DMS79 (cell line): ENCODE data around the gene ADD1.

Experiments
- DNase-seq: peaks from one replicate; lab custom pipeline; 2025; lab: John Stamatoyannopoulos, UW

Gene ADD1

DNA sequence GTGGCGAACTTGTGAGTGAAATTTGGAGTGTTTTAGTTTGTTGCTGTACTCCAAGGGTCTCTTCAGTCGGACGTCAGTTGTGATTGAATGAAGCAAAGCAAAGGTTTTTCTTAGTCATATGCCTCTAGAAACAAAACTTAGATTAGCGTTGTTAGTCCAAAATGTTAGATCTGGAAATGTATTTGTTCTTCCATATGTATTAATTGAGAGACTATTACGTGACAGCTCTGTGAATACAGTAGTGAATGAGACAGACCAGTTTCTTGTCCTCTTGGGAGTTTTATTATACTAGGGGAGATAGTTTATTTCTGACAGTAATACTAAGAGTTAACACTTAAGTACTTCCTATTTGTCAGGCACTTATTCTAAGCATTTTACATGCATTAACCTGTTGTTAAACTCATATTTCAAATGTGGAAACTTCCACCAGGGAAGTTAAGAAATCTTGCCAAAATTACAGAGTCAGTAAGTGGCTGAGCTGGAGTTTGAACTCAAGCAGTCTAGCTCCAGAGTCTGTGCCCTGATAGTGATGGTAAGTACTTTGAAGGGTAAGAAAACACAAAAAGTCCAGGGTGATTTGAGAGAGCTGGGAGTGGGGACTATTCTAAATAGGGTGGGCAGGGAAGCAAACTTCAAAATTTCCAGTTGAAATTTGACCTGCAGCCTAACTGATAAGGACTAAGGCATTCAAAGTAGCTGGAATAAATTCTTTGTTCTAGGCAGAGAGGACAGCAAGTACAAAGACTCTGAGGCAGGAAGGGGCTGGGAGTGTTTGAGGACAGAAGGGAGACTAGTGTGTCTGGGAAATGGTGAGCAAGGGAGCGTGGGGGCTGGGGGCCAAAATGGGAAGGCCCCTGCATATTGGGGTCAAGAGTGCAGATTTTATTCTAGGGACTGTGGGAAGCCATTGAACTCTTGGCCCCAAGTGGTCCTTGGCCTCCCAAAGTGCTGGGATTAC lies 17.0 kb downstream of the ADD1 start:
- no peak for DNase-seq

DNA sequence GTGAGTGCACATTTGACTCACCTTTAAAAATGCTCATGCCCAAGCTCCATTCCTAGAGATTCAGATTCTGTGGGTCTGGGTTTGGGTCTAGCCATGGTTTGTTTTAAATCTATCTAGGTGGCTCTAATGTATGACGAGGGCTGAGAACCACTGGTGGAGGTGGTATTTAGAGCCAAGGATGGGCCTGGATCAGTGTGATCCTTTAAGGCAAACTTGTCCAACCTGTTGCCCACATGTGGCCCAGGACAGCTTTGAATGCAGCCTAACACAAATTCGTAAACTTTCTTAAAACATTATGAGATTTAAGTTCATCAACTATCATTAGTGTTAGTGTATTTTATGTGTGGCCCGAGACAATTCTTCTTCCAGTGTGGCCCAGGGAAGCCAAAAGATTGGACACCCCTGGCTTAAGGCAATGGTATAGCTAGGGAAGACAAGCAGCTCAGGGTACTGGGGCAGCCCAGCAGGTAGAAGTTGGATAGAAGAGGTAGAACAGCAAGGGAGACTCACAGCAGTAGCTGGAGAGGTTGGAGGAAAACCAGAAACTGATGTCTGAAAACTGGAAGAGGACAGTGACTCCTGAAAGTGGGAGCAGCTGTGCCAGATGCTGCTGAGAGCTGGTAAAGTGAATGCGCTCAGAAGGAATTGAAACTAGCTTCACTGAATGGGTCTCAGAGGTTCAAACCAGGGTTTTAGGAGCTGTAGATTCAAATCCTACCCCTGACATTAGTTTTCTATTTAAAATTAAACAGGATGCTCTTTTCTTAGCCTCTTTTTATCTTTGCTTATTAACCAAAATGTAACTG lies 18.2 kb downstream of the ADD1 start:
- DNase-seq: no peak

DNA sequence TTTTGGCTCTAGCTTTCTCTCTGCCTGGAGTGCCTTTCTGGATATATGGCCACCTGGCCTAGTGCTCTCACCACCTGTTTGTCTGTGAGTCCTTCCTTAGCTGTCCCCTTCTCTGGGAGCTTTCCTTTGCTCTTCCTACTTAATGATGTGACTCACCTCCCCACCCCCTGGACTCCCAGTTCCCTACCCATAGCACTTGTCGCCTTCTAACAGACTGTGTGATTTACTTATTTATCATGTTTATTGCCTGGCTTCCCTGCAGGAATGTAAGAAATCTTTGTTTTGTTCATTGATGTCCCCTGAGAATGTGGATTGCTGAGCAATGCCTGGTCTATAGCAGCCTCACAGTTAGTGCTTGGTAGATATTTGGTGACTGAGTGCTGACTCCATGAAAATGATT lies 18.9 kb downstream of the ADD1 start:
- no peak for DNase-seq

DNA sequence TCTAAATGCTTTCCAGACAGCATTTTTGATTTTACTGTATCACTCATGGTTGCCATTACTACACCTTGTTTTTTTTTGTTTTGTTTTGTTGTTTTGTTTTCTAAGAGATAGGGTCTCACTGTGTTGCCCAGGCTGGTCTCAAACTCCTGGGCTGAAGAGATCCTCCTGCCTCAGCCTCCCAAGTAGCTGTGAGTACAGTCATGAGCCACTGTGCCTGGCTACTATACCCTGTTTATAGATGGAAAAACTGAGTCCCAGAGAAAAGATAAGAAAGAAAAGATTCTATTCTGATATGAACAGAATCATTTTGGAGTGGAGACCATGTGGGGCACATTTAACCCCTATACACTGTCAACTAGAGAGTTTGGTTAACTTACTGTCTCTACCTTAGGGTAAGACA lies 20.0 kb downstream of the ADD1 start:
- no peak for DNase-seq

DNA sequence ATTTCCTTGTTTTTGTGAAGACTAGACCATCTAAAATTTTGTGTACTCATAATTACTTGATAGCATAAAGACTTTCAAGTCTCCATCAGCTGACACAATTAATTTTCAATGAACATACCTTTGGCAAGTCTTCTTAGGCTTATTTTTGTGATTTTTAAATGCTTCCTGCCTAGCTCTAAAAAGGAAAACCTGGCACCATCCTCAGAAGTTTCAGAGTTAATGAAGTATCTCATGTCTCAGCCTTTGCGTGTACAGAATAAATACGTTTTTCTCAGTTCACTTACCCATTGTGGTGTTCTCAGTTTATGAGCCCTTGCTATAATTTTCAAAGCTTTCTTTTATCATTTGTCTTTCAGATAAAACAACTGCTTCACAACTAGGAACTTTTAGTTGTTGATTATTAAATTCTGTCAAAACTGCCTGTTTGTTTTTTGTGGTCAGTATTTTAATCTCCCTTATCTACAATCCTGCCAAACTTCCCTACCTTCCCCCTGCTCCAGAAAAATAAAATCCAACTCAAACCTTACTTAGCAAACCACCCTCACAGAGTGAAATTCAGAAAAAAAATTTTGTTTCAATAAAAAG lies 21.6 kb downstream of the ADD1 start:
- no peak for DNase-seq

DNA sequence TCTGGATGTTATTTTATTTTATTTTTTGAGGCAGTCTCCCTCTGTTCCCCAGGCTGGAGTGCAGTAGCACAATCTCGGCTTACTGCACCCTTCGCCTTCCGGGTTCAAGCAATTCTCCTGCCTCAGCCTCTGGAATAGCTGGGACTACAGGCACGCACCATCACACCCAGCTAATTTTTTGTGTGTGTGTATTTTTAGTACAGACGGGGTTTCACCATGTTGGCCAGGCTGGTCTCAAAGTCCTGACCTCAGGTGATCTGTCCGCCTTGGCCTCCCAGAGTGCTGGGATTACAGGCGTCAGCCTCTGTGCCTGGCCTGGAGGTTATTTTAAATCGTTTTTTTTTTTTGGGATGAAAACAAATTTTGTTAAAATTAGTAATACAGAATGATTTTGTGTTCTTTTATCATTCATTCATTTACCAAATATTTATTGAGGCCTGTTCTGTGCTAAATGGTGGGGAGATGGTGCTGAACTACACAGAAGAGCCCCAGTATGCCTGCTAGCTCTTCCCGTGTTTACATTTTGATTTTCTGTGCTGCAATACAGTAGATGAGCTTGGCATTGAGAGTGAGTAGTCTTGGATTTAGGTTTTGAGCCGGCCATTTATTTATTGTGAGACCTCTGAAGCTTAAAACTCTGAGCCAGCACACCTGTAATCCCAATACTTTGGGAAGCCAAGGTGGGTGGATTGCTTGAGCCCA lies 22.7 kb downstream of the ADD1 start:
- no peak for DNase-seq

DNA sequence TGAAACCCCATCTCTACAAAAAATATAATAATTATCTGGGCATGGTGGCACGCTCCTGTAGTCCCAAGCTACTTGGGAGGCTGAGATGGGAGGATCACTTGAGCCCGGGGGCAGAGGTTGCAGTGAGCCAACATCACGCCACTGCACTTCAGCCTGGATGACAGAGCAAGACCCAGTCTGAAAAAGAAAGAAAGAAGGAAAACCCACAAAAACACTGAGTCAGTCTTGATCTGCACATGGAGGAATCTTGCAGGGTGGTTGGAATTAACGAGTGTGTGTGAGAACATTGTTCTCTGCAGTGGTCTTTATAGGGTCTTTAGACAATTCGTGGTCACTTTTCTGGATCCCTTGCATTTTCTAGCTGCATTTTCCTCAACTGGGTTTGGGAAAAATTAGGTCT lies 23.2 kb downstream of the ADD1 start:
- DNase-seq: no peak

DNA sequence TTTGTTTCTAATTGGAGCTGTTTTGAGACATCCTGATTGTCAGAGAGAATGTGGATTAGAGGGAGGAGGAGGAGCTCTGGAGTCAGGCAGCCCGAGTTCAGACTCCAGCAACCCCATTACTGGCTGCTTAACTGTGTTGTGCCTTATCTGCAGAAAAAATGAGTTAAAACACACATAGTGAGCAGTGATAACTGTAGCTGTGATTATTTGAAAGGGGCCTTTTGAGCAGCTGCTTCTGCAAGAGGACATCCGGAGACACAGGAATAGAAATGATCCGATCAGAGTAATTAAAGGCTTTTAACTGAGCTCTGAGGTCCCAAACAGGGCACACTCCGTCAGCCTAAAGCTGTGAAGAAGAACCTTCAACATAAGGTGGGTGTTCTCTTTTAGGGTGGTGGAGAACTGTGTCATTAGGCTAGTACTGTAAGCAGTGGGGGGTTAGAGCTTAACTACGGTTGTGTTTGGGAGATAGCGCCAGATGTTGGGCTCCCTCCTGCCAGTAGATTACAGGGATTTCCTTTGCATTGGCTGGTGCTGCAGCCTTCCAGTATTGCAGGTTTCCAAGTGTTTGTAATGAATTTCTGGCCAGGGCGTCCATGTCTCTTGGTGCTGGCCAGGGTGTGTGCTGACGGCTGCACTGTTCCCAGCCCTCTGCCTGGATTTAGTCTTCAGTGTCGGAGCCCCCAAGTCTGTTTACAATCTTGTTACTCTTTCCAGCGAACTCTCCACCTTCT lies 24.3 kb downstream of the ADD1 start:
- DNase-seq: no peak

DNA sequence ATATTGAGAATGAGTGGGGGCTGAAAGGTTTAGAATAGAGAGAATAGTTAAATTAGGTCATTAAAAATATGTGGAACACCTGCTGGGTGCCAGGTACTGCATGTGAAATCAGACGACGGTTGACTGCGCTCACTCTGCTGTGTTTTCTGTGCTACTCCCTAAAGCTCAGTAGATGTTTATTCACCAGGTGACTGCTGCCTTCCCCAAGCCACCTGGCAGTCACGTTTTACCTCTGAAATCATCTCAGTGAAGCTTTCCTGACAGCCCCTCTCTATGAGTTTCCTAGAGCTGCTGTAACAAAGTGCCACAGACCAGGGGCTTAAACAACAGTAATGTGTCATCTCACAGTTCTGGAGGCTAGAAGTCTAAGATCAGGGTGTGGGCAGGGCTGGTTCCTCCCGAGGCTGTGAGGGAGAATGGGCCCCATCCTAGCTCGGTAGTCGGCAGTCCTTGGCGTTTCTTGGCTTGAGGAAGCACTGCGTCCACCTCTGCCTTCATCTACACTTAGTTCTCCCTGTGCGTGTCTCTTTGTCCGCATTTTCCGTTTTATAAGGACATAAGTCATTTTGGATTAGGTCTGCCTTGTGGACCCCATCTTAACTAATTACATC lies 25.3 kb downstream of the ADD1 start:
- DNase-seq: no peak

DNA sequence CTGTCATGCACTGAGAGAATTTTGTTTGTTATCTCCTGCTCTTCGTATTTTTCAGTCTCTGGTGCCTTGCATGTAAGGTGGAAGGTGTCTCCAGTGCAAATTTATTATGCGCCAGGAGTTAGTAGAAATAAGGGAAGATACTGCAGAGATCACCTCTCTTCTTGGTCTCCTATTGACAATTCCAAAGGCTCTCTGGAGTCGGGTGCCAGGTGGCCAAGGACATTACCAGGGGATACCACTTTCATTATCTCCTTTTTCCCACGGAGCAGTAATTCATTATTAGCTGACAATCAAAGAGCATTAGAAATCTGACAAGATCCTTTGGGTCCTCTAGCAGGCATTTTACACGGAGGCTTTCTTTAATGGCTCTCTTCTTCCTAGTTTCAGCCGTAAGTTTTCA lies 26.0 kb downstream of the ADD1 start:
- DNase-seq: no peak

DNA sequence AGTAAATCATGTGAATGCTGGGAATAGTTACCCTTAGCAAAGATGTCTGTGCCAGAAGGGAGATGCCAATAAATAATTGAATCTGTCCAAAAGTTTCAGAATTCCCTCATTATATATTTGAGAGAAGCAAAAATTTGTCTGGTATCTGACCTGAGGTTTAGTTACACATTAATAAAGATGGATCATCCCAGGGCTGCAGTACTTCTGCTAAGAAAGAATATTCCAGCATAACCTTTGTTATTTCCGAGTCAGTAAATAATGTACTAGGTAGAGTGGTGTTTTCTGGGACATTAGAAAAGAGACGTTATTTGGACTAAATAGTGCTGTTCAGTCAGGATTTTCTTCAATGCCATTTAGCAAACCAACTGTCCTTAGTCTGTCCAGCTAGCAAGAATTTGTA lies 26.4 kb downstream of the ADD1 start:
- no peak for DNase-seq

DNA sequence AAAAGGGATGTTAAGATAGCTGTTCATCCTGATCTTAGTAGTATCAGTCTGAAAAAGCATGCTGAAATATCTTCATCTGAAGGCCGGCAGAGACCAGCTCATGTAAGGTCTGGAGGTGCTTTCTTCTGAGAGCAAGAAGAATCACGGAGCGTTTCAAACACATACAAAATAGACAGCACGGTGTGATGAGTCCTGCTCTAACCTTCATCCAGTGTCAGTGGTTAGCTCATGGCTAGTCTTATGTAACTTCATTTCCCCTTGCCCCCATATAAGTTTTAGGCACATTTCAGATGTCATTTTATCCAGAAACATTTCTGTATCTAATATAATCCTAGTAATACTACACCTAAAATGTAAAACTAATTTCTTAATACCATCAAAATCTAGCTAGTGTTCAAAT lies 27.8 kb downstream of the ADD1 start:
- no peak for DNase-seq

DNA sequence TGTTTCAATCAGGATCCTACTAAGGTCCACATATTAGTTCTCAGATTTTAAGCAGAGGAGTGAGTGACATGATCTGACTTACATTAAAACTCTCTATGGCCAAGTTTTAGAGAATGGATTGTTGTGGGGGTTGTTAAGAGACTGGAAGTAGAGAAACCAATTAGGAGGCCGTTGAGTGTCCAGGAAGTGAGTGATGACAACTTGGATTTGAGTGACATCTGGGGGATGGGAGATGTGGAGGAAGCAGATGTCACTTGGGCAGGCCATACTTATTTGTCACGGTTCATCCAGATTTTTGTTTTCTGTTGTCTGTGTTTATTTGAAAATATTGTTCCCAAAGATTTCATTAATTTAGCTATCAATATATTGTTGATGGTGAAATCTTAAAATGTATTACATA lies 28.3 kb downstream of the ADD1 start:
- no peak for DNase-seq

DNA sequence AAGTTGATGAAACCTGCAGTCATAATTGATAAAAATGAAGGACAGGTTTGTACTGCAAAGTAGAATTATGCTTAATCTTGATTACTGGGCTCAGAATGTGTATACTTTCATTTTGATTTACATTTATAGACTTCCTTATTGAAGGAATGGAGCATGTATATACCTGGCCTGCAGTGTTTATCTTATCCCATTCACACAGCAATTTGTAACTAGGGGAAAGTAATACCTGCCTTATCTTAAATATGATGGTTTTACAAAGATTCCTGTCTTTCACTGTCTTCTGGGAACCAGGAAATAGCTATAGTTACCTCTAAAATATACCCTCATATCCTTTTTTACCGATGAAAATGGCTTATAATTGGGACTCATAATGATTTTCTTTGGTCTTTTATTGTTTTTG lies 29.7 kb downstream of the ADD1 start:
- DNase-seq: no peak

DNA sequence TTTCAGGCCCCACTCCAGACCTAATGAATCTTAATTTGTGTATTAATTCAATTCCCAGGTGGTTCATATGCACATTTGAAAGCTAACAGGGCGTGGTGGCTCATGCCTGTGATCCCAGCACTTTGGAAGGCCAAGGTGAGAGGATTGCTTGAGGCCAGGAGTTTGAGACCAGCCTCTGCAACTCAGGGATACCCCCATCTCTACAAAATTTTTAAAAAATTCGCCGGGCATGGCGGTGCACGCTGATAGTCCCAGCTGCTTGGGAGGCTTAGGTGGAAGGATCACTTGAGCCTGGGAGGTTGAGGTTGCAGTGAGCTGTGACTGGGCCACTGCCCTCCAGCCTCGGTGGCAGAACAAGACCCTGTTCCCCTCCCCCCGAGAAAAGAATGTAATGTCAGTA lies 31.2 kb downstream of the ADD1 start:
- DNase-seq: no peak

DNA sequence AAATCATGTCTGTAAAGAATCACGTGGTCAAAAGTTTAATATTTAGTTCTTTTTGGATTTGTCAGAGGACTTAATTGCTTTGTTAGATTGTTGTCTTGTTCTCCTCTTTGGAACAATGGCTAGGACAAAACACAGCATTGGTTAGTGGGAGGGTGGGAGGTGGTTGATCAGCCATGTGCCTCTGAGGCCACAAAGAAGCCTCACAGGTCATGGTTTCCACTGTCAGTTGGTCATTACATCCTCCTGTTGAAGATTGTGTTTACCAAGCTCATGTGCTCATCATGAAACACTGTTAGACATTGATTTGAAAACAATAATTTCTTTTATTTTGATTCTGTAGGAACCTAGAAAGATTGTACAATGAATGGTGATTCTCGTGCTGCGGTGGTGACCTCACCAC lies 31.9 kb downstream of the ADD1 start:
- no peak for DNase-seq

DNA sequence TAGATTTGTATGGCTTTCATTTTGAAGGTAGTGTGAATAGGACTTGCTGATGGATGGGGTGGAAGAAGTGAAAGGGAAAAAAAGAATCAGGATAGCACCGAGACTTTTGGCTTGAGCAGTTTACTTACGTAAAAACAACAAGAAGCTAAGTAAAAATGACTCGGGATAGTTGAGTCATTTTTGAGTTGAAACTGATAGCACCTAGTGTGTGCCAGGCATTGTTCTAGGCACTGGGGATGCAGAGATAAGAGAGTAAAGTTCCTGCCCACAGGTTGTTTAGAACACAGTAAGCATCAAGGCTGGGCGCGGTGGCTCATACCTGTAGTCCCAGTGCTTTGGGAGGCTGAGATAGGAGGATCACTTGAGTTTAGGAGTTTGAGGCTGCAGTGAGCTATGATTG lies 34.7 kb downstream of the ADD1 start:
- no peak for DNase-seq

DNA sequence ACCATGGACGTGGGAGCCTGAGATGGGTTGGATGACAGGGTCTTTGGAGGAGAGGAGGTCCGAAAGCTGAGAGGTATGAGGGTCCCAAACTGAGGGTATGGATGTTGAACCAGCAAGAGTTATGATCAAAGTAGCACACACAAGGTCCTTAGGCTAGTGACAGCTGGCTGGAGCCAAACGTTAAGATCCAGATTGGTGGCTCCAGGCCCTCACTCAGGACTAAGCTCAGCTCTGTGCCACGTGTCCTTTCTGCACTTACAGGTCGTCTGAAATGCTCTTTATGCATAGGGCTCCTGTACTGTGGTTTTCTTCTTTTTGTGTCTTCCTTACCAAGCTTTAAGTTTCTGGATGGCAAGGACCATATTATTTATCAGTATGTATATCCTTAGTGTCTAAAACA lies 35.4 kb downstream of the ADD1 start:
- no peak for DNase-seq

DNA sequence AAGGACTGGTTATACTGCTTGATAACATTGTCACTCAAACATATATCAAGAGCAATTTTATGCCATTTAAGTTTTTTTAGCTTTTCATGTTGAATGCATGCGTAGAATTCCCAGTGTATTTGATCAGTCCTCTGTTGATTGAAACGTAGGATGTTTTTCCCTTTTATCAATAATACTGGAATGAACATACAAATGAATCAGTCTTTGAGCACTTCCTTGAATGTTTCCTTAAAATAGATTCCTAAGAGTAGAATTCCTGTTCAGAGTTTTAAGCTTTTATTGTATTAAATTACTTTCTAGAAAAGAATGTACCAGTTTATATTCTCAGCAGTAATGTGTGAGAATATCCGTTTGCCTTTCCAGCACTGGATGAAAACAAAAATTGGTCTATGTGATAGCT lies 37.8 kb downstream of the ADD1 start:
- DNase-seq: no peak

DNA sequence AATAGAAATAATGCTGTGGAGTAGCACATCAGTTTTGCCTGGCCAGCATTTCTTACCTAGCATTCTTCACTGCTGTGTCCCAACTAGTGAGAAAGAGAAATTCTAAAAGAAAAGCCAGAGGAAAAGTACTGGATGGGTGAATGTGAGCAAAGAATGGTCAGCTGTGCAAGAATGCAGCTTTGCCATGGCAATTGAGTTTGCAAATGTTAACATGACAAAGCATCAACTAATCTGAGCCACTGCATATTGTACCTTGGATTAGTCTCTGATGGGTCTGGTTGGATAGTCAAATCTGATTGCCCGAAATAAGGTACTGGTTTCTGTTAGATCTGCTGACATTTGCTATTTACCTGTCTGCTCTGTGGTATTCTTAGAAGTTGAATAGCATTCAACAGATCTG lies 38.7 kb downstream of the ADD1 start:
- no peak for DNase-seq

DNA sequence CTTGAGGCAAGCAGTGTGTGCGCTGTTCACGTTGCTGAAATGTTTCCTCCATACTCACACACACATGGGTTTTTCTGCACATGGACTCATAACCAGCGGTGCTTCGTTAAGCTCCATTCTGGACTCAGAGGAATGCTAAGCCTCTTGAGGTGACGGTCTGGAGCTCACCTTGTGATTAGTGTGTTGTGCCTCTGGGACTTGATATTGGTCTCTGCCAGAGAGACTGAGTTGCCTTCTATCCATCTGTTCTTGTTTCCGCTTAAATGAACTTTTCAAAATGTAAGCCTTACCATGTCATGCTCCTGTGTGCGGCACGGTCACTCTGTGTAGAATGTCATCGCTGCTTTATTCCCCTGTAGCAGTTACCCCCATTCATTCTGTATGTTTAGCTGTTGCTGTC lies 42.5 kb downstream of the ADD1 start:
- no peak for DNase-seq
